T-helper 17 cell (primary cell): ENCODE measurements around the gene STK26. TPM values are rescaled to one million over a fixed set of nuclear protein-coding genes. Genes with fewer than 3 reads are reported as not detected.

Source experiments
- ATAC-seq: fragments of 150-1000 bp; cut with Tn5 transposase; 2 replicates; pipeline ENCODE4 v1.10.0; 2021; ENCODE audit warnings: mild to moderate bottlenecking, moderate library complexity
- DNase-seq, 3 donors: peaks; one replicate each; pipeline versions ENCODE4 v3.0.0 to v3.0.0-alpha.2; 2020 to 2021
- H3K9me3 ChIP-seq: one replicate; pipeline ENCODE4 v1.7.0; 2013; ENCODE audit warnings: low read length, mild to moderate bottlenecking; ENCODE audit not compliant: control insufficient read depth, poor library complexity, severe bottlenecking
- H3K27ac Mint-ChIP-seq: one replicate; pipeline ENCODE4 v1.8.0; 2022; ENCODE audit warnings: mild to moderate bottlenecking, moderate library complexity, mixed read lengths
- H3K27me3 Mint-ChIP-seq: one replicate; pipeline ENCODE4 v1.8.0; 2022; ENCODE audit warnings: mixed read lengths
- H3K36me3 Mint-ChIP-seq: one replicate; pipeline ENCODE4 v1.8.0; 2022; ENCODE audit warnings: low read depth, mixed read lengths
- H3K4me1 Mint-ChIP-seq: one replicate; pipeline ENCODE4 v1.8.0; 2022; ENCODE audit warnings: mild to moderate bottlenecking, mixed read lengths
- H3K4me3 Mint-ChIP-seq: one replicate; pipeline ENCODE4 v1.8.0; 2022; ENCODE audit warnings: mild to moderate bottlenecking, moderate library complexity, mixed read lengths
- total RNA-seq, 4 donors: library from RNA in 2 of 4; stranded (reverse) in 2 of 4; gene quantifications; one replicate each; pipeline ENCODE4 v1.2.3 and lab custom pipeline; 2022 to 2026

The STK26 gene
- total RNA-seq, 2 donors from 2014 or later, result 25.2 to 34.3 TPM

DNA sequence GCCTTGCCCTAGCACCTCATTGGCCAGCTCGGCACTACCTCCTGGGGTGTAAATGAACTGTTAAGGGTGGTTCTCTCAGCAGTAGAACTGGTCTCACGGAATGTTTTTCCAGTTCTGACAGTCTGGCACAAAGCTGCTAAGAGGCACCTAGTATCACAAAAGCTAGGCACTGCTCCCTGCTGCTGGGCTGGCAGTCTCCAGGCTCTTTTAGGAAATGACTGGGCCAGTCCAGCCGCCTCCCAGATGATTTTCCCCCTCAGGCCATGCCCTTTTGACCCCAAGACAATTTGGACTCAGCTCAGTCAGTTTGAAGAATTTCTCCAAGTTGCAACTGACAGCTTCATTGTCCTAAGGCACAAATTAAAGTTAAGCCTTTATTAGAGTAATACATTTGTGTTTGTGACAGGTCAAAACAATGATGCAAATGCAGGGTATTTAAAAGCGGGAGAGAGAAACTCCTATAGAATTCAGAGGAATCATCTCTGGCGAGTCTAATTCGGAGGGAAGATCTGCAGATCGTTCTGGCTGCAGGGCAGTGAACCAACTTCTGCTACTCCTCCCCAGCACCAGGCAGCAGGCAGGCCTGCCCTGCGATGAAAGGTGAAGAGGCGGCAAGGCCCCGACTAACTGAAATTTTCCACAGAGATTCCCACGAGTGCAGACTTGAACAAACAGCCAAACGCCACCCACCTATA is 96.9 kb downstream of the STK26 start:
- DNase-seq (no peak), ATAC-seq (no peak)
- Mint-ChIP-seq H3K4me3 (no peak overlapping the region), H3K4me1 (no peaks in the 10 kb centered on the region), H3K27me3 (no peaks in the 10 kb centered on the region), H3K27ac (no peak overlapping the region), H3K36me3 (no peaks in the 10 kb centered on the region)
- H3K9me3 ChIP-seq, result no peaks in the 10 kb centered on the region

GRCh38 chrX:132120913-132121312 is 97.8 kb downstream of the STK26 start:
- Mint-ChIP-seq H3K36me3 (no peaks in the 10 kb centered on the region), H3K27ac (no peak overlapping the region), H3K4me1 (no peaks in the 10 kb centered on the region), H3K27me3 (no peaks in the 10 kb centered on the region), H3K4me3 (no peak overlapping the region)
- ATAC-seq, result no peak
- DNase-seq, result no peak
- no peaks in the 10 kb centered on the region for H3K9me3 ChIP-seq

Other genes starting within 250 kb of the STK26 start
- not detected for gene FRMD7, start 104.7 kb downstream of the STK26 start, total RNA-seq
- gene RAP2C, start 196.1 kb downstream of the STK26 start, total RNA-seq, result 10 to 100 TPM; 38.5 to 47.2 TPM